ENCODE results near the gene C1orf35.

Gene C1orf35

DNA sequence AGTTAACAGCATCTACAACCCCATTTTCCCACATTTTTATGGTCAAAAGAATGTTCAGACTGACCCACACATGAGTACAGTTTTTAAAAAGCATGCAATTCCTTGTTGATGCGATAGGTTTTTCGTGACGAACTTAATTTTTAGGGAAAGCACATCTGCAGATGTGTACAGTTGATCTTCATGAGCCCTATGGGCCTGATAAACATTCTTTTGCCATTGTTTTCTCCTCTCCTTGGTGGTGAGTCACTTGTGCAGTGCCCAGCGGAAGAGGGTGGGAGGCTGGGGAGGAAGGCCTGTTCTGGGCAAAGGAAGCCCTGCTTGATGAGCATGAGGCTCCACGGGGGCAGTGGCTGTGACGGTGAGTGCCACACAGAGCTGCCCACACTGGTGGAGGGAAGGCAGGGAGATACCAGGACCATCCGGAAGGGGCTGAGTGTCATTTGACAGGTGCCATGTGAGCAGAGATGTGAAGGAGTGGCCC is 15.3 kb downstream of the C1orf35 start:
- DNase-seq (ENCODE audit: low spot score): no peak
- TF ChIP-seq, protein P1, sequence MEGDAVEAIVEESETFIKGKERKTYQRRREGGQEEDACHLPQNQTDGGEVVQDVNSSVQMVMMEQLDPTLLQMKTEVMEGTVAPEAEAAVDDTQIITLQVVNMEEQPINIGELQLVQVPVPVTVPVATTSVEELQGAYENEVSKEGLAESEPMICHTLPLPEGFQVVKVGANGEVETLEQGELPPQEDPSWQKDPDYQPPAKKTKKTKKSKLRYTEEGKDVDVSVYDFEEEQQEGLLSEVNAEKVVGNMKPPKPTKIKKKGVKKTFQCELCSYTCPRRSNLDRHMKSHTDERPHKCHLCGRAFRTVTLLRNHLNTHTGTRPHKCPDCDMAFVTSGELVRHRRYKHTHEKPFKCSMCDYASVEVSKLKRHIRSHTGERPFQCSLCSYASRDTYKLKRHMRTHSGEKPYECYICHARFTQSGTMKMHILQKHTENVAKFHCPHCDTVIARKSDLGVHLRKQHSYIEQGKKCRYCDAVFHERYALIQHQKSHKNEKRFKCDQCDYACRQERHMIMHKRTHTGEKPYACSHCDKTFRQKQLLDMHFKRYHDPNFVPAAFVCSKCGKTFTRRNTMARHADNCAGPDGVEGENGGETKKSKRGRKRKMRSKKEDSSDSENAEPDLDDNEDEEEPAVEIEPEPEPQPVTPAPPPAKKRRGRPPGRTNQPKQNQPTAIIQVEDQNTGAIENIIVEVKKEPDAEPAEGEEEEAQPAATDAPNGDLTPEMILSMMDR (IDR thresholded peaks at IDR 0.05): no peak
- H3K27ac ChIP-seq: peak overlapping the region; percentile 21 to 72
- peak overlapping the region; percentile 59 for H3K4me3 ChIP-seq

- no peak for DNase-seq (ENCODE audit: low spot score)
- peak overlapping the region; percentile 97 to 99 for H3K27ac ChIP-seq
- TF ChIP-seq, protein P1 (IDR thresholded peaks at IDR 0.05): no peak
Observed at GRCh38 chr1:228085287-228085951, 17.7 kb downstream of the C1orf35 start.

GRCh38 chr1:228084797-228085196 is 18.3 kb downstream of the C1orf35 start:
- Histone ChIP-seq H3K4me3 (peak overlapping the region; percentile 85), H3K27ac (peak overlapping the region; percentile 97 to 99)
- TF ChIP-seq, protein P1 (IDR thresholded peaks at IDR 0.05): no peak
- DNase-seq (ENCODE audit: low spot score): no peak

More at GRCh38 chr1:228085287-228085951, 17.7 kb downstream of the C1orf35 start:
- H3K4me3 ChIP-seq: peak overlapping the region; percentile 85

DNA sequence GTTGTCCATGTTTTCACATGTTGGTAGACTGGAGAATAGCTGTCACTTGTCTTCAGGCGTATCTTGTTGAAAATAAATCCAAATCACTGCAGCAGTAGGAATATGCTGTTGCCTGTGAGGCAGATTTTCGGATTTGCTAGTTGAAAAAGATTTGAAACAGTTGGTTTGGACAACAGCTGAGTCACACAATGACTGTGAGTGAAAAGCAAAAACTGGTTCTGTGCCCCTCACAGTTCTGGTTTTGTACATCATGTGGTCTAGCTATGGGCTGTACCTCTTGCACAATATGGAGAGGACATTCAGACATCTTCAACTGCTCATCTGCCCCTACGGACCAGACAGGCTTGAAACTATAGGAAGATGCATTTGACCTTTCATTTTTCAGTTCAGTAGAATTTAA is 18.8 kb downstream of the C1orf35 start:
- TF ChIP-seq, protein P1 (IDR thresholded peaks at IDR 0.05): no peak
- Histone ChIP-seq H3K4me3 (peak overlapping the region; percentile 85), H3K27ac (peak overlapping the region; percentile 97 to 99)
- no peak for DNase-seq (ENCODE audit: low spot score)

DNA sequence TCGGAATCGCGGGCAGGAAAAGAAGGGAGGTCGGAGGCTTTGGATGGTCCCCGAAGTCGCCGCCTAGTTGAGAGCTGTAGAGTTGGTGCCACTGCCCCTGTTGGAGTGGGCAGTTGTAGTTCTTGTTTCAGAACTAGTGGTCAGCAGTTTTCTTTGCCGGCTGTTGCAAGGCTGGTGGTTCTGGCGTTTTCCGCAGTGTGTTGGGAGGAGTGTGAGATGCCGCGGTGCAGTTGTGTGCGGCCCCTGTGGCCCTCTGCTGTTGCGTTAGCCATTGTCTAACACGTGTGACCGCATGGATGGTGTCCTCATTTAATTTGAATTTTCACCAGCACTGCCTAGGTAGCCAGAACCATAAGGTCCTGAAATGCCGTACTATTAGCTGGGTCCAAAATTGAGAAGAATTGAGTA is 19.2 kb downstream of the C1orf35 start:
- Histone ChIP-seq H3K27ac (peak overlapping the region; percentile 97 to 99), H3K4me3 (peak overlapping the region; percentile 85)
- TF ChIP-seq, protein P1 (IDR thresholded peaks at IDR 0.05): no peak
- DNase-seq (ENCODE audit: low spot score): no peak

DNA sequence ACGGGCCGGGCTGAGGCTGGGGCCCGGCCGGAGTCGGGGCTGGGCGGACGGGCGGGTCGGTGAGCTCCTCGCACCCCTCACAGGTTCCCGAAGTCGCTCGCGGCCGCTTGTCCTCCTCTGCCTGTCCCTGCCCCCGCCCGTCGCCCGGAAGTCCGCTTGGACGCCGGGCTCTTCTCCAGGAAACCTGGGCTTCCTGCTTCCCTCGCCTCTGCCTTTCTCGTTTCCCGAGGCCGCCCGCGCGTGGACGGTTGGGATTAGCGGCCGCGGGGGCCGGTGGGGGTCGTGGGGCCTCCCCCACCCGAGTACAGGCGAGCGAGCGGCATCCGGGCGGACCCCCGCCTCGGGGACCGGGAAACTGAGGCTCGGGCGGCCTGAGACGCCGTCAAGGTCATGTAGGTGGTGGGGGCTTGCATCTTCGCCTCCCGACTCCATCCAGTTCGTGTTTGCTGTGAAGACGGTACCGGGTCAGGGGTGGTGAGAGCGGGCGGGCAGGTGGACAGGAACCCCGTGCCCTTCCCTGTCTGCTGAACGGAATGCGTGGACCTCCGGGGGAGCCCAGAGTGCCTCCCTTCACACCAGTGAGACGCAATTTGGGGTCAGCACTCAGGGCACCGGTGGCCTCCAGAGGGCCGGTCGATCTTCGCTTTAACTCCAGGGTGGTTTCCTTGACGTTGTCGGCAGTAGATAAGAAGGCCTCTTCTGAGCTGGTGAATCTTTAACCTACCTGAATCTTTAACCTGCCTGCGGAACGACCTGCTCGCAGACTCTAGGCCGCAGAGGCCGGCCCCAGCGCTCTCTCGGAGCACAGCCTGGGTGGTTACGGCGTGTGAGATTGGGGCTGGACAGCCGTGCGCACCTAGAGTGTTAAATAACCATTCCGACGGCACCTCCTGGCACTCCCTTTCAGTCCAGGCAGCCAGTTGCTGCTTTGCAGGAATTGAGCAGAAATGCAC is 19.9 kb downstream of the C1orf35 start:
- Histone ChIP-seq H3K27ac (peak overlapping the region; percentile 97 to 99), H3K4me3 (peak overlapping the region; percentile 85)
- no peak for DNase-seq (ENCODE audit: low spot score)
- TF ChIP-seq, protein P1 (IDR thresholded peaks at IDR 0.05): no peak

Data from coronary artery (tissue), 2 donors.